HG03025 (cell line): ENCODE measurements around the gene CD84.
A peak's percentile ranks its signal among the peaks of the same experiment; 100 is the strongest.
"Not testable (repeated sequence)": the region's sequence is repeated elsewhere in the genome, so short reads cannot be mapped to it uniquely, and the experiment has no call there.

Experiments
- ATAC-seq: cut with Tn5 transposase; IDR thresholded peaks from one replicate; pipeline ENCODE4 v1.9.1; 2021; ENCODE audit warnings: mild to moderate bottlenecking, moderate library complexity; ENCODE audit not compliant: unreplicated experiment, low FRiP score

Gene CD84

DNA sequence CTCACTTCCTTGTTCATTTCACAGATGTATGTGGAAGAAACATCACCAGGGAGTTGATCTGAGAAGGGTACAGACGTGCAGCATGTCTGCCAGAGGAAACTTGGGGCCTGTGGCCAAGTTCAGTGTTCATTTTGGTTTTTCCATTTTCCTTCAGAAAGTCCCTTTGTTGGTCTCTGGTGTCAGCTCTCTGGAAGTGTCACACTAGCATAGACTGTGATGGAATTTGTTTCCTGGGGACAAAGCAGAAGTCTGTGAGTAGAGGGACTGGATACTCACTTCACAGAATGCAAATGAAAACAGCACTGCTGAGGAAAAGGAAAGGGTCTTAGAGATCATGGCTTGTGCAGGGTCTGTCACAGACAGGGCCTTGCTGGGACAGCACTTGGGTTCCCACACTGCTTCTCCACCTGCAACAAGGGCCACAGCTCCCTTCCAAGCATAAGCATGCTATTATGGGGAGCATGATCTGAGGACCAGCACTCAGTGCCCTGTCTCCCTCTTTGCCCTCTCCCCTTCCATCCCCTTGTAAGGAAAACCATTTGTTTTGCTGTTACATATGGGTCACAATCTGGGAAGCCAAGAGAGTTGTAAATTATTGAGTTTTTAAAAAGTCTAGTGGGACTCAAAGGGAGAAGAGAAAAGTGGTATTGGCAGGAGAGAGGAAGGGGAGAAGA lies 31.4 kb upstream of the CD84 start:
- ATAC-seq: no peak

DNA sequence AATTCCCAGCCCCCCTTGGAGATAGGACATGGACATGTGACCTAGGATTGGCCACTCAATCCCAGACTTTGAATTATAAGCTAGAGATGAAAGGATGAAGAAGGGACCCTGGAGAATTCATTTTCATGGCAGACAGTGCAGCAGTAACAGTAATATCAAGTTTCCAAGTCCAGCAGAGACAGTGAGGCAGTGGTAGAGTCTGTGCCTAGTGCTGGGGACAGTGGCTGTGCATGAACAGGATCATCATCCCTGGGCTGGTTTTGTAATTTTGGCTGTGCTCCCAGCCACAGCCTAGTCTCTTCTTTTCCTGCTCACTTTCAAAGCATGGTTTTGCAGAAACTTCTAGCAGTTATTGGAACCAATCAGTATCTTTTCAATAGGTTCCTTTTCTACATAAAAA lies 29.6 kb upstream of the CD84 start:
- ATAC-seq: no peak

DNA sequence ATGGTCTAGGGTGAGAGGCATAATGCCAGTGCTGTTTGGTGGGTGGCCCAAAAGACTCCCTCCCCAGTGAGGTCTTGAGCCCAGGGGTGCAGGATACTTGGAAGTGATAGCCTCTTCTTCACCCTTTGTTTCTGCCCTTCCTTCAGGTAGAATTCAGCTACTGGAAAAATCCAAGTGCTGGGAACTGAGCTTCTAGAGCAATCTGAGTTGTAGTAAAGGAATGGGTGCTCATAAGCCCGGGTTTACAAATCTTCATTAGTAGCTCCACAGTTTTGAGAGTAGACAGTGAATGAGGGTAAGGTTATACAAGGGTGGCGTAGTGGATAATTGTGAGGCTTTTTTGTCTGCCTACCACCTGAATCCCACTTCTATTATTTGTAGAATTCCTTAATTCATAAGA lies 29.2 kb upstream of the CD84 start:
- no peak for ATAC-seq

DNA sequence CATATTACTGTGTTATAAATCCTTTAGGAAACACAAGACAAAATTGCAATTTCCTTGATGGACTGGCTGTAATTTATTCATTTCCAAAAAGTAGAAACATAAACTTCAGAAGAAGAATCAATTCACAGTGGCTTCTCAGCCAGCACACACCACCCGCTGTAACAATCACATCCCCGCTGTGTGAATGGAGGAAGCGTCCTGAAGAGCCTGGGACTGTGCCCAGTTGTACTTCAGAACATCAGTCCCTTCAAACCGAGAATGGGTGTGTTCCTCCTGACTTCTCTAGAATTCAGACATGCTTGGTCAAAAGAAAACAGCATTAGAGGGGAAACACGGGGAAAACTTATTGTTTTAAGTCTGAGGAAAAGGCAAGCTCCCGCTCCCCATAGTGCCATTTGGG lies 28.8 kb upstream of the CD84 start:
- no peak for ATAC-seq

DNA sequence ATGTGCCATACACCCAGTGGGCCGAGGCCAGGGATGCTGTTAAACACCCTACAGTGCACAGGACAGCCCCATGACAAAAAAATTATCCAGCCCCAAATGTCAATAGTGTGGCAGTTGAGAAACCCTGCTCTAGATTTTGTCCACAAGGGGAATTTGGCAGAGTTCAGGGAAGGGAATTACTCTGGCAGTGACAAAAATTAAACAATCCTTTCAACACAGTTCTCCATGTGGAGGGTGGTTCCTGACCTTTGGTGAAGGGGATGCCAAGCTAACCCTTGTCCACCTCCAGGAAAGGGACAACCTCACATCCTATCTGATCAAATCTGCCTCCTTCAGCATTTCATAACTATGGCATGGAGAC lies 28.4 kb upstream of the CD84 start:
- ATAC-seq: no peak

GRCh38 chr1:160607011-160607671 lies 27.8 kb upstream of the CD84 start:
- ATAC-seq: peak; percentile 67

DNA sequence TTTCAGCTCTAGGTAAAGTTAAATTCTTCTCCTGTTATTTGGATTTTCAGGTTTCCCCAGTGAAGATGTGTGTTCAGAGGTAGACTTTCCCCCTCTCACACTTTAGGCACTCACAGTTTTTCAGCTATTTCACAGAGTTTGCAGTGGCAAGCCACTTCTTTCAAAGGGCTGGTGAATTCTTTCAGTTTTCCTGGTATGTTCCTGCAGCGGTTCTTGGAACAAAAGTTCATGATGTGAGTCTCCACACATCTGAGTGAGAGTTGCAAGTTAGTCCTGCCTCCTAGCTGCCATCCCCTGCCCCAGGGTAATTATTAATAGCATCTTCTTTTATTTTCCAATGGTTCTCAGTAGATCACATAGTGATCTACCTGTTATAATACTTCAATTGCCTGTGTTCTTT lies 27.3 kb upstream of the CD84 start:
- no peak for ATAC-seq

GRCh38 chr1:160605792-160606479 lies 26.6 kb upstream of the CD84 start:
- ATAC-seq: no peak

DNA sequence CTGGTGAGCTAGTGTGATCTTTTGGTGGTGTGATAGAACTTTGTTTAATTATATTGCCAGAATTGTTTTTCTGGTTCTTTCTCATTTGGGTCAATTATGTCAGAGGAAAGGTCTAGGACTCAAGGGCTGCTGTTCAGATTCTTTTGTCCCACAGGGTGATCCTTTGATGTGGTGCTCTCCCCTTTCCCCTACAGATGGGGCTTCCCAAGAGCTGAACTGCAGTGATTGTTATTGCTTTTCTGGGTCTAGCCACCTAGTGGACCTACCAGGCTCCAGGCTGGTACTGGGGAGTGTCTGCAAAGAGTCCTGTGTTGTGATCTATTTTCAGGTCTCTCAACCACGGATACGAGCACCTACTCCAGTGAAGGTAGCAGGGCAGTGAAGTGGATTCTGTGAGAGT lies 25.9 kb upstream of the CD84 start:
- ATAC-seq: no peak

- ATAC-seq: no peak
Measured at GRCh38 chr1:160597705-160598104, 18.4 kb upstream of the CD84 start.

- no peak for ATAC-seq
Measured at GRCh38 chr1:160597051-160597450, 17.8 kb upstream of the CD84 start.

GRCh38 chr1:160590488-160590887 lies 11.2 kb upstream of the CD84 start:
- ATAC-seq: no peak

DNA sequence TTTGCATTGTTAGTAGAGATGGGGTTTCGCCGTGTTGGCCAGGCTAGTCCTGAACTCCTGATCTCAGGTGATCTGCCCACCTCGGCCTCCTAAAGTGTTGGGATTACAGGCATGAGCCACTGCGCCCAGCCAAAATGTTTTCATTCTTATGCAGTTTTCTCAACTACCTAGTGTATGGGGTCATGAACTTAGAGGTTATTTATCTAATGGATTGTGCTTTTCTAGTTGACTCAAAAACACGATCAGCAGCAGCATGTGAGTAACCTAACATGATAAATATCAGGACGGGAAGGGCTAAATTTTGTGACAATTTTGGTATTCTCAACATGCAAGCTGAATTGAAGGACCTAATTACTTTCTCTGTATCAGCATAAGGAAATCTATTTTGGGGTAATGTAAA lies 9.2 kb upstream of the CD84 start:
- ATAC-seq: no peak

DNA sequence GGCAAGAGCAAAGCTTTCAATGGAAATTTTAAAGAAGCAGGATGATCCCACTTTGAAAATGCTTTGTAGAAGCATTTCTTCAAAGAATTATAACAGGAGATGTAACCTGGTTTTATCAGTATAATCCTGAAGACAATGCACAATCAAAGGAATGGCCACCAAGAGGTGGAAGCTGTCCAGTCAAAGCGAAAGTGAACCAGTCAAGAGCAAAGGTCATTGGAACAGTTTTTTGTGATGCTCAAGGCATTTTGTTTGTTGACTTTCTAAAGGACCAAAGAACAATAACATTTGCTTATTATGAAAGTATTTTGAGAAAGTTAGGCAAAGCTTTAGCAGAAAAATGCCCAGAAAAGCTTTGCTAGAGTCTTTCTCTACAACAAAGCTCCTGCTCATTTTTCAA lies 5.5 kb upstream of the CD84 start:
- no peak for ATAC-seq

- ATAC-seq: not testable (repeated sequence)
Measured at GRCh38 chr1:160582976-160583375, 3.7 kb upstream of the CD84 start.

GRCh38 chr1:160581961-160582360 lies 2.7 kb upstream of the CD84 start:
- ATAC-seq: no peak

DNA sequence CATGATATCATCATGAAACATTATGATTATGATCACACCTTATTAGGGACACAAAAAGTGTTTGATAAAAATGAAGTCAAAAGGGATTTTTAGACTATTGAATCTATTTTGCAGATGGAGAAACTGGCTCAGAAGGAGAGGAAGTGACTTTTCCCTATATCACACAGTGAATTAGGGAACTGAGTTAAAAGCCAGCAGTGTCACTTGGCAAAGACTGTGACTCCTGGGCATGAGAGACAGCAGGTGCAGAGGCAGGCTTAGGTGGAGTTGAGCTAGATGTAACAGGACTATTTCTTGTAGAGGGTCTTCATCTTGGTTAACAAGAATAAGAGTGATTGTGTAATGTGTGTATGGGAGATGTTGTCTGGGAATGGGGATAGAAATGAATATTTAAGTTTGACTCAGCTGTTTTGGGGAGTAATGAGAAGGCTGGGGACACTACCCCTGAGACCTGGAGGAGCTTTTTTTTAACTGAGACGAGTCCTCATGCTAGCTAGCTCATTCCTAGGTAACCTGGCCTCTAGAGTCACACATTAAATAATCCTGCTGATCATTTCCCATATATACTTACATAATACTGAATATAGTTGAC lies 1.0 kb upstream of the CD84 start:
- ATAC-seq: no peak

DNA sequence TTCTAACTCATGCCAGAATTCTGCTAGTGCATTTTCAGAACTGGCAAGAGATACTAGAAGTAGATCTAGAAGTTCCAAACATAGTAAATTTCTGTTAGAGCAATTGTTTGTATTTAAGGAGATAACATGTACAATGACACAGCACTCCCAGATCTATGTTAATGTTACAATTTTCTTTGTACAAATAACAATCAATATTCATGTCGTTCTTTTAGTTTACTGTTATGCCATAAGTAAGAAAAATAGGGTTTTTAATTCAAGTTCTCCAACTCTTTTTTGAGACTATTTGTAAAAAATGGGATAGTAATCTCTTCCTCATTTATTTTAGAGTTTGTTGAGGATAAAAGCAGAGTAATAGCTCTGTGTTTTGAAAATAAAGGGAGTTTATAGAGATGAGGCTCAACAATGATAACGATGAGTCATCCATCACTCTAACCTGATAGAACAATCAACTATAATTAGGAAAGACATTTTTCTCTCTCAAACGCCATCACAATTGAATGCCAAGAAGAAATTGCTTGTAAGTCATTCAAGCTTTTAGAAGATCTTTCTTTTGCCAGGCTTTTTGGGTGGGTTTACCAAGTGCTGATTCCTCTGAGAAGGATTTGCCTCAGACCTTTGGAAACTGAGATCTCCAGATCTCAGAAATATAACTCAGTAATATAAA lies 638 bp downstream of the CD84 start:
- no peak for ATAC-seq

GRCh38 chr1:160578175-160578524 lies 1.1 kb downstream of the CD84 start:
- no peak for ATAC-seq

GRCh38 chr1:160577671-160578070 lies 1.6 kb downstream of the CD84 start:
- ATAC-seq: no peak

DNA sequence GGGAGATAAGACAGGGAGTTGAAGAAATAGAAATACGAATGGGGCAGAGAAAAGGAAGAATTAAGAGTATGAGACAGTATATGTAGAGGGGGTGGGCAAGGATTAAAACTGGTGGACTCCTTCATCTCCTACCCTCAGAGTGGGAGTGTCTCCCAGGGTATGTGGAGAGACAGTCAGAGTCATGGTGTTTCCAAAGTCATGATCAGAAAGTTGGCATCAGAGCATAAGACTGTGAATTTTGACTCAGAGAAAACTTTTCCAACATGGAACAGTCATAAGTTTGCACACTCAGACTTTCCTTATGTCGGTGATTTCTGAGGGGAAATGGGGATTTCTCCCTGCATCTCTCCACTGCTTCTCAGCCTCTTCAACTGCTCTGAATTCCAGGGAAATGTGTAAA lies 2.4 kb downstream of the CD84 start:
- ATAC-seq: no peak
